ENCODE measurements around the gene CLNK. TPM values are rescaled to one million over a fixed set of nuclear protein-coding genes. Genes with fewer than 3 reads are reported as not detected.

The CLNK gene
- total and polyA plus RNA-seq, 12 donors, result 0.07 to 0.35 (median 0.26) TPM; not detected in 9

GRCh38 chr4:10655968-10656367 lies 28.6 kb downstream of the CLNK start:
- WGBS, 4 donors, result 69 to 75% (median 73%) methylated on average over 6 of the region's 6 CpGs
- Histone ChIP-seq H3K36me3 (replicated peaks in 1 of 2) (no peaks in the 10 kb centered on the region), H3K27me3 (no peaks in the 10 kb centered on the region), H3K4me1 (replicated peaks in 1 of 2) (no peaks in the 10 kb centered on the region), H3K4me3 (no peak overlapping the region), H3K27ac (no peak overlapping the region), H3K9me3 (replicated peaks in 1 of 3) (no peaks in the 10 kb centered on the region)
- intact Hi-C loops (cut with DNase I), result no loop called here
- DNase-seq, result no peak
- TF ChIP-seq CTCF (IDR thresholded peaks at IDR 0.05), result no peak
- no peak for TF ChIP-seq POLR2A (IDR thresholded peaks at IDR 0.05)

GRCh38 chr4:10648479-10648878 lies 36.1 kb downstream of the CLNK start:
- Histone ChIP-seq H3K4me3 (no peak overlapping the region), H3K36me3 (replicated peaks in 1 of 2) (no peaks in the 10 kb centered on the region), H3K27me3 (no peaks in the 10 kb centered on the region), H3K27ac (no peak overlapping the region), H3K9me3 (replicated peaks in 1 of 3) (no peaks in the 10 kb centered on the region), H3K4me1 (replicated peaks in 1 of 2) (no peaks in the 10 kb centered on the region)
- no peak for DNase-seq
- no peak for TF ChIP-seq POLR2A (IDR thresholded peaks at IDR 0.05)
- TF ChIP-seq CTCF (IDR thresholded peaks at IDR 0.05), result no peak
- 52 to 79% (median 72%) methylated on average over 2 of the region's 2 CpGs for WGBS, 4 donors
- intact Hi-C loops (cut with DNase I), result no loop called here

- Histone ChIP-seq H3K4me1 (replicated peaks in 1 of 2) (no peaks in the 10 kb centered on the region), H3K27me3 (no peaks in the 10 kb centered on the region), H3K9me3 (replicated peaks in 1 of 3) (no peaks in the 10 kb centered on the region), H3K36me3 (replicated peaks in 1 of 2) (no peaks in the 10 kb centered on the region), H3K27ac (no peak overlapping the region), H3K4me3 (no peak overlapping the region)
- TF ChIP-seq CTCF (IDR thresholded peaks at IDR 0.05) (no peak), POLR2A (IDR thresholded peaks at IDR 0.05) (no peak)
- no peak for DNase-seq
- intact Hi-C loops (cut with DNase I), result no loop called here
- 54 to 62% (median 56%) methylated on average over 3 of the region's 3 CpGs for WGBS, 4 donors
These were observed 36.7 kb downstream of the CLNK start for GRCh38 chr4:10647846-10648245.

GRCh38 chr4:10643600-10644425 lies 40.8 kb downstream of the CLNK start:
- no peak for TF ChIP-seq CTCF (IDR thresholded peaks at IDR 0.05)
- no peak for TF ChIP-seq POLR2A (IDR thresholded peaks at IDR 0.05)
- Histone ChIP-seq H3K9me3 (replicated peaks in 1 of 3) (no peaks in the 10 kb centered on the region), H3K4me3 (no peak overlapping the region), H3K27ac (no peak overlapping the region), H3K36me3 (replicated peaks in 1 of 2) (no peaks in the 10 kb centered on the region), H3K27me3 (no peaks in the 10 kb centered on the region), H3K4me1 (replicated peaks in 1 of 2) (no peaks in the 10 kb centered on the region)
- DNase-seq, result no peak
- intact Hi-C loops (cut with DNase I), result no loop called here
- WGBS, 4 donors, result 68 to 86% (median 76%) methylated on average over 5 of the region's 5 CpGs
